ENCODE measurements around the gene CUX1.

Gene CUX1

GRCh38 chr7:101960985-101961708 is 143.7 kb downstream of the CUX1 start:
- H3K4me3 ChIP-seq (ENCODE audit: low read depth, low read length), result no peak overlapping the region
- no peak for DNase-seq (ENCODE audit: low read depth)
- no peak for TF ChIP-seq CTCF (IDR thresholded peaks at IDR 0.05; ENCODE audit: control insufficient read depth, extremely low read depth, insufficient read depth)

GRCh38 chr7:101961811-101962210 is 144.4 kb downstream of the CUX1 start:
- no peak for TF ChIP-seq CTCF (IDR thresholded peaks at IDR 0.05; ENCODE audit: control insufficient read depth, extremely low read depth, insufficient read depth)

GRCh38 chr7:101963693-101964092 is 146.3 kb downstream of the CUX1 start:
- DNase-seq (ENCODE audit: low read depth), result no peak
- TF ChIP-seq CTCF (IDR thresholded peaks at IDR 0.05; ENCODE audit: control insufficient read depth, extremely low read depth, insufficient read depth), result no peak
- no peak overlapping the region for H3K4me3 ChIP-seq (ENCODE audit: low read depth, low read length)

More at GRCh38 chr7:101961811-101962210, 144.4 kb downstream of the CUX1 start:
- no peak for DNase-seq (ENCODE audit: low read depth)
- H3K4me3 ChIP-seq (ENCODE audit: low read depth, low read length), result no peak overlapping the region

GRCh38 chr7:101964680-101965452 is 147.4 kb downstream of the CUX1 start:
- no peak for DNase-seq (ENCODE audit: low read depth)
- H3K4me3 ChIP-seq (ENCODE audit: low read depth, low read length), result no peak overlapping the region
- TF ChIP-seq CTCF (IDR thresholded peaks at IDR 0.05; ENCODE audit: control insufficient read depth, extremely low read depth, insufficient read depth), result no peak

GRCh38 chr7:101968720-101969466 is 151.5 kb downstream of the CUX1 start:
- no peak for TF ChIP-seq CTCF (IDR thresholded peaks at IDR 0.05; ENCODE audit: control insufficient read depth, extremely low read depth, insufficient read depth)
- no peak overlapping the region for H3K4me3 ChIP-seq (ENCODE audit: low read depth, low read length)
- no peak for DNase-seq (ENCODE audit: low read depth)

- no peak for DNase-seq (ENCODE audit: low read depth)
- H3K4me3 ChIP-seq (ENCODE audit: low read depth, low read length), result no peak overlapping the region
These were observed 152.7 kb downstream of the CUX1 start for GRCh38 chr7:101969997-101970585.

More at GRCh38 chr7:101969997-101970585, 152.7 kb downstream of the CUX1 start:
- TF ChIP-seq CTCF (IDR thresholded peaks at IDR 0.05; ENCODE audit: control insufficient read depth, extremely low read depth, insufficient read depth), result no peak
